Neural progenitor cell (in vitro differentiated cells): Measurements from ENCODE around the gene RBFOX2. TPM values are rescaled to one million over a fixed set of nuclear protein-coding genes. Genes with fewer than 3 reads are reported as not detected.

Experiments
- DNase-seq: peaks from one replicate; pipeline ENCODE4 v3.0.0-alpha.2; 2016; ENCODE audit warnings: low spot score
- H2AFZ ChIP-seq: fragments of 200-600 bp; sonication (generic); replicated peaks from 2 replicates; pipeline ENCODE4 v1.6.1; 2016; ENCODE audit warnings: antibody characterized with exemption
- H3F3A ChIP-seq: fragments of 200-600 bp; sonication (generic); 2 replicates; pipeline ENCODE4 v1.6.1; 2016; ENCODE audit warnings: antibody characterized with exemption, low read depth
- H3K27ac ChIP-seq: fragments of 200-600 bp; sonication (generic); 2 replicates; pipeline ENCODE4 v1.5.1; 2016; ENCODE audit warnings: mild to moderate bottlenecking
- H3K27me3 ChIP-seq: fragments of 200-600 bp; sonication (generic); 2 replicates; pipeline ENCODE4 v1.6.1; 2016; ENCODE audit warnings: mild to moderate bottlenecking, moderate library complexity
- H3K36me3 ChIP-seq: fragments of 200-600 bp; sonication (generic); 2 replicates; pipeline ENCODE4 v1.5.1; 2016
- H3K4me1 ChIP-seq: fragments of 200-600 bp; sonication (generic); 2 replicates; pipeline ENCODE4 v1.6.1; 2016; ENCODE audit warnings: mixed run types
- H3K4me2 ChIP-seq: fragments of 200-600 bp; sonication (generic); 2 replicates; pipeline ENCODE4 v1.6.1; 2016
- H3K4me3 ChIP-seq: fragments of 200-600 bp; sonication (generic); 2 replicates; pipeline ENCODE4 v1.5.1; 2016
- H3K79me2 ChIP-seq: fragments of 200-600 bp; sonication (generic); 2 replicates; pipeline ENCODE4 v1.6.1; 2016; ENCODE audit warnings: low read depth
- H3K9ac ChIP-seq: fragments of 200-600 bp; sonication (generic); 2 replicates; pipeline ENCODE4 v1.6.1; 2016
- H3K9me3 ChIP-seq: fragments of 200-600 bp; sonication (generic); 2 replicates; pipeline ENCODE4 v1.5.1; 2016; ENCODE audit warnings: low read depth
- H4K20me1 ChIP-seq: fragments of 200-600 bp; sonication (generic); 2 replicates; pipeline ENCODE4 v1.6.1; 2016; ENCODE audit warnings: low read depth
- H3K27ac Mint-ChIP-seq: 3 replicates; pipeline ENCODE4 v1.8.0; 2021; ENCODE audit warnings: mixed read lengths
- H3K27me3 Mint-ChIP-seq: 2 replicates; pipeline ENCODE4 v1.8.0; 2022; ENCODE audit warnings: low read depth, mild to moderate bottlenecking, inconsistent platforms, moderate library complexity, mixed read lengths; ENCODE audit not compliant: insufficient read depth
- H3K36me3 Mint-ChIP-seq: 3 replicates; pipeline ENCODE4 v1.8.0; 2021; ENCODE audit warnings: mixed read lengths
- H3K4me1 Mint-ChIP-seq: 3 replicates; pipeline ENCODE4 v1.8.0; 2021; ENCODE audit warnings: mixed read lengths
- H3K4me3 Mint-ChIP-seq: 3 replicates; pipeline ENCODE4 v1.8.0; 2021; ENCODE audit warnings: mild to moderate bottlenecking, moderate library complexity, mixed read lengths
- H3K9me3 Mint-ChIP-seq: 3 replicates; pipeline ENCODE4 v1.8.0; 2020; ENCODE audit warnings: mixed read lengths
- EZH2 ChIP-seq: fragments of 200-600 bp; sonication (generic); IDR thresholded peaks from 2 replicates; pipeline ENCODE4 v1.6.1; 2017; ENCODE audit warnings: antibody characterized with exemption, mild to moderate bottlenecking, moderate library complexity
- EZH2phosphoT487 ChIP-seq: fragments of 200-600 bp; sonication (generic); IDR thresholded peaks from 2 replicates; pipeline ENCODE4 v1.6.1; 2017; ENCODE audit warnings: antibody characterized with exemption
- total RNA-seq: library from RNA; depleted of rRNA; stranded (reverse); fragments of >200 nt; gene quantifications from 2 replicates; pipeline ENCODE4 v1.2.3, GENCODE V29; 2015; ENCODE audit warnings: low replicate concordance
- TF ChIP-seq, protein P1 (sequence below): fragments of 200-600 bp; sonication (generic); IDR thresholded peaks from 2 replicates; pipeline ENCODE4 v1.5.1; 2017; ENCODE audit warnings: antibody characterized with exemption, mild to moderate bottlenecking

RBFOX2 gene
- total RNA-seq, 1 donor from 2014 or later: 163 TPM

DNA sequence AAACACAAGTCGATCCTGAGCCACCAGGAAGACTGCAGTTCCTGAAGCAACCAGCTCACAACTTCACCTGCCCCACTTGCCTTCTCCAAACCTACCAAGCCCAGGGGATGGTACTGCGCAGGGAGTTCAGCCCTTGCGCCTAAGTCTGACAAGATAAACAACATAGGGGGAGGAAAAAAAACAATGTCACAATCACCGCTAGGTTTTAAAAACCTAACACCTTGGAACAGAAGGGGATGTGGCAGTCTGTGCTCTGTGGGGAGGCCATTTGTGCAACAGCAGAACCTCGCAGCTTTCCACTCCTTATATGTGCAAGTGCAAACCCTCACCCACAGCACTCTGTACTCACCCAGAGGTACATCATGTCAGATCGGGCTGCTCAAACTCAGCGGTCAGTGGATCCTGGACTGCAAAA lies 134.2 kb downstream of the RBFOX2 start:
- H3F3A ChIP-seq: no peaks in the 10 kb centered on the region
- Mint-ChIP-seq H3K4me3 (peak overlapping the region; percentile 53), H3K9me3 (no peaks in the 10 kb centered on the region), H3K36me3 (peaks cover 6% of the 10 kb centered on the region), H3K4me1 (peaks cover 42% of the 10 kb centered on the region), H3K27me3 (no peaks in the 10 kb centered on the region), H3K27ac (peak overlapping the region; percentile 64)
- no peaks in the 10 kb centered on the region for H3K9me3 ChIP-seq
- no peaks in the 10 kb centered on the region for H3K27me3 ChIP-seq
- H3K79me2 ChIP-seq: peaks cover 95% of the 10 kb centered on the region
- DNase-seq: peak; percentile 12
- peaks cover 24% of the 10 kb centered on the region for H3K4me1 ChIP-seq
- H3K4me3 ChIP-seq: no peak overlapping the region
- peak overlapping the region; percentile 19 for H3K4me2 ChIP-seq
- no peaks in the 10 kb centered on the region for H3K36me3 ChIP-seq
- no peak overlapping the region for H2AFZ ChIP-seq
- peaks cover 52% of the 10 kb centered on the region for H4K20me1 ChIP-seq
- TF ChIP-seq EZH2phosphoT487 (no peak), EZH2 (no peak)
- TF ChIP-seq, protein P1, sequence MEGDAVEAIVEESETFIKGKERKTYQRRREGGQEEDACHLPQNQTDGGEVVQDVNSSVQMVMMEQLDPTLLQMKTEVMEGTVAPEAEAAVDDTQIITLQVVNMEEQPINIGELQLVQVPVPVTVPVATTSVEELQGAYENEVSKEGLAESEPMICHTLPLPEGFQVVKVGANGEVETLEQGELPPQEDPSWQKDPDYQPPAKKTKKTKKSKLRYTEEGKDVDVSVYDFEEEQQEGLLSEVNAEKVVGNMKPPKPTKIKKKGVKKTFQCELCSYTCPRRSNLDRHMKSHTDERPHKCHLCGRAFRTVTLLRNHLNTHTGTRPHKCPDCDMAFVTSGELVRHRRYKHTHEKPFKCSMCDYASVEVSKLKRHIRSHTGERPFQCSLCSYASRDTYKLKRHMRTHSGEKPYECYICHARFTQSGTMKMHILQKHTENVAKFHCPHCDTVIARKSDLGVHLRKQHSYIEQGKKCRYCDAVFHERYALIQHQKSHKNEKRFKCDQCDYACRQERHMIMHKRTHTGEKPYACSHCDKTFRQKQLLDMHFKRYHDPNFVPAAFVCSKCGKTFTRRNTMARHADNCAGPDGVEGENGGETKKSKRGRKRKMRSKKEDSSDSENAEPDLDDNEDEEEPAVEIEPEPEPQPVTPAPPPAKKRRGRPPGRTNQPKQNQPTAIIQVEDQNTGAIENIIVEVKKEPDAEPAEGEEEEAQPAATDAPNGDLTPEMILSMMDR: no peak
- no peak overlapping the region for H3K27ac ChIP-seq
- no peak overlapping the region for H3K9ac ChIP-seq

DNA sequence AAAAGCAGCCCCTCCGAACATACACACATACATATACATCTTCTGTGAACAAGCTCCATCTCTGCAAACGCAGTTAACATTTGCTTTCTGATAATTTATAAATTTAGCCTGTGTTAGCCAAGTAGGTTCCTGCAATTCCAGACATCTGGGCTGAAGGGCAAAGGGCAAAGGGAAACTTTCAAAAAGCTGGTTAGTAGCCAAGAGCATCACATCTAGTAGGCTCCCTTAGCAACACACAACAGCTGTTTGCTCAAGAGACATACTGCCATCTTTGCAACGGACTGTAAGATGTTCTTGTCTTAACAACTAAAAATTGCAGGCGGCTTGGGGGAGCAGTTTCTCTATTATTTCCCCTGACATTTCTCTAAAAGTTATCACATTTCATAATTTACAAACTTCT lies 134.9 kb downstream of the RBFOX2 start:
- no peaks in the 10 kb centered on the region for H3K27me3 Mint-ChIP-seq
- no peak overlapping the region for H3K4me3 Mint-ChIP-seq

DNA sequence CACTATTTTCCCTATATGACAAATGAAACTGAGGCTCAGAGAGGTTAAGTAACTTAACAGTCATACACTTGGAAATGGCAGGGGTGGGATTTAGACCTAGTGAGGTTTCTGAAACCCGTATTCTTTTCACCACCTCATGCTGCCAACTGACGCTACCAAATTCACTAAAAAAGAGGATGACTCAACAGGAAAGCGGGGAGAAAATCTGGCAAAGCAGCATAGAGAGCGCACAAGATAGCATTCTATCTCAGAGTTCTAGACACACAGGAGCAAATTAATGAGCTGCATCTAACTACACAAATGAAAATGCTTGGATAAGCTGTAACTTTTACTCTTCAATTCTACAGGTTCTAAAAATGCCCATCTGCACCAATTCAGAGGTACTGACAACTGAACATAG lies 136.4 kb downstream of the RBFOX2 start:
- no peak overlapping the region for H3K27ac ChIP-seq
- H4K20me1 ChIP-seq: peaks cover 60% of the 10 kb centered on the region
- Mint-ChIP-seq H3K4me3 (no peak overlapping the region), H3K36me3 (no peaks in the 10 kb centered on the region), H3K9me3 (no peaks in the 10 kb centered on the region), H3K27me3 (no peaks in the 10 kb centered on the region), H3K27ac (no peak overlapping the region), H3K4me1 (peaks cover 42% of the 10 kb centered on the region)
- peaks cover 24% of the 10 kb centered on the region for H3K4me1 ChIP-seq
- no peak overlapping the region for H3K9ac ChIP-seq
- H3K4me2 ChIP-seq: no peak overlapping the region
- no peaks in the 10 kb centered on the region for H3K27me3 ChIP-seq
- H3F3A ChIP-seq: no peaks in the 10 kb centered on the region
- H3K36me3 ChIP-seq: no peaks in the 10 kb centered on the region
- H3K4me3 ChIP-seq: no peak overlapping the region
- no peaks in the 10 kb centered on the region for H3K9me3 ChIP-seq
- H2AFZ ChIP-seq: no peak overlapping the region
- H3K79me2 ChIP-seq: peaks cover 97% of the 10 kb centered on the region
- no peak for TF ChIP-seq EZH2phosphoT487
- TF ChIP-seq EZH2: no peak
- TF ChIP-seq, protein P1: no peak
- no peak for DNase-seq

More for the DNA sequence above, 134.9 kb downstream of the RBFOX2 start:
- no peaks in the 10 kb centered on the region for H3F3A ChIP-seq
- TF ChIP-seq EZH2 (no peak), EZH2phosphoT487 (no peak)
- TF ChIP-seq, protein P1: no peak
- H3K27ac ChIP-seq: no peak overlapping the region
- H3K4me1 ChIP-seq: peaks cover 24% of the 10 kb centered on the region
- H3K9me3 ChIP-seq: no peaks in the 10 kb centered on the region
- H3K27ac Mint-ChIP-seq: no peak overlapping the region
- no peak overlapping the region for H2AFZ ChIP-seq
- H3K4me3 ChIP-seq: no peak overlapping the region
- no peak for DNase-seq
- peaks cover 55% of the 10 kb centered on the region for H4K20me1 ChIP-seq
- no peak overlapping the region for H3K4me2 ChIP-seq
- no peaks in the 10 kb centered on the region for H3K9me3 Mint-ChIP-seq
- H3K27me3 ChIP-seq: no peaks in the 10 kb centered on the region
- no peak overlapping the region for H3K9ac ChIP-seq
- peaks cover 6% of the 10 kb centered on the region for H3K36me3 Mint-ChIP-seq
- H3K79me2 ChIP-seq: peaks cover 95% of the 10 kb centered on the region
- H3K4me1 Mint-ChIP-seq: peaks cover 42% of the 10 kb centered on the region
- H3K36me3 ChIP-seq: no peaks in the 10 kb centered on the region
